Measurements from ENCODE around the gene EHBP1L1.

Gene EHBP1L1

DNA sequence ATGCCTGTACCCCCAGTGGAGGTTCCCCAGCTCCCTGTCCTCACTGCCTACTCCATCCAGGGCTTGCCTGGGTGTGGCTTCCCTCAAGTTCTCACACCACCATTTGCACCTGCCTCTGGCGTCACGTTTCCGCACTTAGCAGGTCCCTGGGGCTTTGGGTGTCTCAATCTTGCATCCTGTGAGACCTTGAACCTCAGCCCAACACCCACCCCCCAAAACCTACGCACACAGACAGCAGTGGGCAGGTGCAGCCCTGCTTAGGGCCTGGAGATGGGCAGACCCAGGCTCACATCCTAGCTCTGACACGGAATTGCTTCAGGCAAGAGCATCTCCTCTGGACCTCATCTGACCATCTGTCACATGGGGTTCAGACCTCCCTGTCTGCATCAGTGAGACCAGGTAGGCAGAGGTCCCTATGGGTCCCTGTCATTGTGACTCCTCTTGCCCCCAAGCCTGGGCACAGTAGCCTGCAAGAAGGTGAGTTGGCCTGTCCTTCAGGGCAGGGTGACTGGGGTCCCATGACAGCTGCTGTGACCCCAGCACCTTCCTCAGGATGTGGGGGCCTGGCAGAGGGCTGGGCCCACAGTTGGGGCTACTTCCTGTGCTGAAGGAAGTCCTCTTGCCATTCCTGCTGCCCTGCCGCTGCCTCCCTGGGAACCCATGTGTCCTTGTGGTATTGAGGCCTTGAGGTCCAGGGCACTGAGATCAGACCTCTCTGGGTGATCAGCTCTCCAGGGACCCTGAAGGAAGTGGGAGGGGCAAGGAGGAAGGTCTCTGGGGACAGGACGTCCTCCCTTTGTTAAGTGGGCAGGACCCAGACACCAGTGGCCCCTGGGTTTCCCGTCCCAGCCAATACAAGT is 64.0 kb downstream of the EHBP1L1 start:
- no peak for DNase-seq

- no peak for DNase-seq
Measured at GRCh38 chr11:65640483-65641296, 64.8 kb downstream of the EHBP1L1 start.

DNA sequence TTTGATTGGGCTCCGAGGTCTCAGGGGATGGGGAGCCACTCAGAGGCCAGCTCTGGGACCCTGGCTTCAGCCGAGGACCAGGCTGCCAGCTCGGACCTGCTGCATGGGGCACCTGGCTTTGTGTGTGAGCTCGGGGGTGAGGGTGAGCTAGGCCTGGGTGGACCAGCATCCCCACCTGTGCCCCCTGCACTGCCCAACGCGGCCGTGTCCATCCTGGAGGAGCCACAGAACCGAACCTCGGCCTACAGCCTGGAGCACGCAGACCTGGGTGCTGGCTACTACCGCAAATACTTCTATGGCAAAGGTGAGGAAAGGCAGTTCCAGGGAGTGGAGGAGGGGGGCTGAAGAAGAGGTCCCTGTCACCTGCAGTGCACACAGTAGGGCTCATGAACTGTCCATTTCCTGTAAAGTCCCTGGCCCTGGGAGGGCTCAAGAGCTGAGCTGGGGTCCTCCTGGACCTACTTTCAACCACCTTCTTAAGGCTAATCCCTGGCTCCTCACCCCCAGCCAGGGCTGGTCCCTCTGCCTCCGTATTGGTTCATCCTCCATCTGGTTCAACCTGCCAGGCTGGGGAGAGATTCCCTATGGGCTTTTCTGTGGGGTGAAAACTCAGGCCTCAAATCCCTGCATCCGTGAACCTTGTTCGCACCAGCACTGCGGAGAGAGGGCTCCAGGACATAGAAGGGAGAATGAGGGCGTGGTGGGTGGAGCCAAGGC is 65.6 kb downstream of the EHBP1L1 start:
- DNase-seq: no peak
